ENCODE data around the gene TUBGCP2.

GRCh38 chr10:133314911-133315310 lies 6.2 kb upstream of the TUBGCP2 start:
- TF ChIP-seq, protein P1, sequence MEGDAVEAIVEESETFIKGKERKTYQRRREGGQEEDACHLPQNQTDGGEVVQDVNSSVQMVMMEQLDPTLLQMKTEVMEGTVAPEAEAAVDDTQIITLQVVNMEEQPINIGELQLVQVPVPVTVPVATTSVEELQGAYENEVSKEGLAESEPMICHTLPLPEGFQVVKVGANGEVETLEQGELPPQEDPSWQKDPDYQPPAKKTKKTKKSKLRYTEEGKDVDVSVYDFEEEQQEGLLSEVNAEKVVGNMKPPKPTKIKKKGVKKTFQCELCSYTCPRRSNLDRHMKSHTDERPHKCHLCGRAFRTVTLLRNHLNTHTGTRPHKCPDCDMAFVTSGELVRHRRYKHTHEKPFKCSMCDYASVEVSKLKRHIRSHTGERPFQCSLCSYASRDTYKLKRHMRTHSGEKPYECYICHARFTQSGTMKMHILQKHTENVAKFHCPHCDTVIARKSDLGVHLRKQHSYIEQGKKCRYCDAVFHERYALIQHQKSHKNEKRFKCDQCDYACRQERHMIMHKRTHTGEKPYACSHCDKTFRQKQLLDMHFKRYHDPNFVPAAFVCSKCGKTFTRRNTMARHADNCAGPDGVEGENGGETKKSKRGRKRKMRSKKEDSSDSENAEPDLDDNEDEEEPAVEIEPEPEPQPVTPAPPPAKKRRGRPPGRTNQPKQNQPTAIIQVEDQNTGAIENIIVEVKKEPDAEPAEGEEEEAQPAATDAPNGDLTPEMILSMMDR (IDR thresholded peaks at IDR 0.05; ENCODE audit: low read depth, low read length, poor library complexity, severe bottlenecking) = no peak
- no peak for TF ChIP-seq EZH2phosphoT487 (IDR thresholded peaks at IDR 0.05; ENCODE audit: borderline replicate concordance, low read length)
